Heart left ventricle (tissue), 16 donors: ENCODE data around the gene KCNA1. TPM values are rescaled to one million over a fixed set of nuclear protein-coding genes. Genes with fewer than 3 reads are reported as not detected.

Source experiments
- ATAC-seq, 4 donors: fragments of 200-7000 bp; cut with Tn5 transposase; one replicate each; pipeline ENCODE4 v1.9.1; 2020 to 2022; ENCODE audit warnings: moderate library complexity in 4 of 4, mild to moderate bottlenecking in 3 of 4, moderate number of reproducible peaks in 1 of 4
- DNase-seq, 5 donors: peaks; one replicate each; pipeline ENCODE4 v3.0.0-alpha.2; 2020
- H3K27ac ChIP-seq, 12 donors: fragments of 200-600 bp; sonication (generic) in 4 of 12; one replicate each; pipeline versions ENCODE4 v1.5.0 to v1.8.0; 2016 to 2022; ENCODE audit warnings: mild to moderate bottlenecking in 2 of 12
- H3K27me3 ChIP-seq, 9 donors: fragments of 200-600 bp; sonication (generic) in 2 of 9; one replicate each; pipeline versions ENCODE4 v1.5.1 to v1.8.0; 2016 to 2022; ENCODE audit warnings: mild to moderate bottlenecking in 3 of 9
- H3K36me3 ChIP-seq, 9 donors: fragments of 200-600 bp; sonication (generic) in 2 of 9; one replicate each; pipeline versions ENCODE4 v1.5.0 to v1.8.0; 2018 to 2022; ENCODE audit warnings: mild to moderate bottlenecking in 2 of 9
- H3K4me1 ChIP-seq, 12 donors: fragments of 200-600 bp; sonication (generic) in 4 of 12; one replicate each; pipeline versions ENCODE4 v1.5.0 to v1.8.0; 2016 to 2022; ENCODE audit warnings: mild to moderate bottlenecking in 3 of 12
- H3K4me3 ChIP-seq, 12 donors: fragments of 200-600 bp; sonication (generic) in 4 of 12; one replicate each; pipeline versions ENCODE4 v1.5.0 to v1.8.0; 2017 to 2022; ENCODE audit warnings: mild to moderate bottlenecking in 9 of 12, moderate library complexity in 4 of 12
- H3K9me3 ChIP-seq, 12 donors: fragments of 200-600 bp; sonication (generic) in 4 of 12; one replicate each; pipeline versions ENCODE4 v1.5.0 to v1.8.0; 2016 to 2022; ENCODE audit warnings: mild to moderate bottlenecking in 1 of 12
- POLR2A ChIP-seq, 2 donors: fragments of 450-650 bp; IDR thresholded peaks; one replicate each; pipeline ENCODE4 v1.6.1; 2017; ENCODE audit warnings: antibody characterized with exemption in 2 of 2, mild to moderate bottlenecking in 2 of 2, moderate library complexity in 2 of 2
- WGBS, 4 donors: extraction: QIAGEN DNeasy Blood & Tissue Kit in 2 of 4; methylation state at CpG; one replicate each; pipeline versions ENCODE4 v1.1.5 to v1.1.7; 2013 to 2018; 5-methylcytosine and 5-hydroxymethylcytosine counted together
- intact Hi-C, 10 donors: fragments of 100-400 bp; cut with DNase I; formaldehyde crosslinking; loops; one replicate each; pipeline versions ENCODE4 v1.11.1 to v1.14.2; 2022
- polyA plus RNA-seq, 2 donors: library from polyadenylated mRNA; stranded (reverse); fragments of 200-250 nt; gene quantifications; one replicate each; pipeline ENCODE4 v1.2.3, GENCODE V29; 2013
- total RNA-seq, 9 donors: library from RNA; depleted of rRNA in 2 of 9; stranded (reverse); fragments of >200 nt in 2 of 9; fragmentation: NEBNext Ultra II Directional in 3 of 9; extraction: Animal tissue kit (Norgen Biotek cat#: 25700) in 3 of 9; gene quantifications; one replicate each; pipeline versions ENCODE4 v1.1.0 to v1.2.4, GENCODE V29; 2016 to 2023
- TF ChIP-seq, protein P1 (sequence below), 12 donors: fragments of 200-600 bp; sonication (generic) in 4 of 12; IDR thresholded peaks; one replicate each; pipeline versions ENCODE4 v1.5.0 to v1.8.0; 2018 to 2022; ENCODE audit warnings: antibody characterized with exemption in 12 of 12, mild to moderate bottlenecking in 5 of 12
- donor health status: ischemic (EF 13 %, LVEDD 7.1; RV severe dilation, severe dysfunction).
- donor health status: healthy with polysubstance abuse.
- donor health status: DM: no; HTN: yes; CAD: no.
- donor health status: DM: no; HTN: no; CAD: no.
- donor health status: ischemic (EF 25% LVEDD 6.9; RV normal size, moderate dysfunction).
- donor health status: ischemic (EF 25% LVEDD 5.7; RV mildly dilated, moderate dysfunction).
- donor health status: healthy.
- donor health status: DM: yes; HTN: yes; CAD: no.
- donor health status: ischemic (EF 35%, LVEDD 5.7; RV mildly dilated, moderate dysfunction).
- donor health status: nonischemic (EF 11% LVEDD 7.7; RV severe dilation, severe dysfunction).
- donor health status: DM: yes; HTN: yes; CAD: no.
- donor health status: PGD.
- donor health status: ischemic (EF 29% LVEDD 5.4; RV normal size, mild dysfunction).
- donor health status: nonischemic (EF 23%, LVEDD 6.1; RV moderate dilation, normal function).

Gene KCNA1
- total and polyA plus RNA-seq, 11 donors, result 0.04 to 0.34 TPM; not detected in 9

GRCh38 chr12:4865246-4865645 is 44.5 kb upstream of the KCNA1 start:
- no peak for TF ChIP-seq POLR2A (IDR thresholded peaks at IDR 0.05)
- TF ChIP-seq, protein P1, sequence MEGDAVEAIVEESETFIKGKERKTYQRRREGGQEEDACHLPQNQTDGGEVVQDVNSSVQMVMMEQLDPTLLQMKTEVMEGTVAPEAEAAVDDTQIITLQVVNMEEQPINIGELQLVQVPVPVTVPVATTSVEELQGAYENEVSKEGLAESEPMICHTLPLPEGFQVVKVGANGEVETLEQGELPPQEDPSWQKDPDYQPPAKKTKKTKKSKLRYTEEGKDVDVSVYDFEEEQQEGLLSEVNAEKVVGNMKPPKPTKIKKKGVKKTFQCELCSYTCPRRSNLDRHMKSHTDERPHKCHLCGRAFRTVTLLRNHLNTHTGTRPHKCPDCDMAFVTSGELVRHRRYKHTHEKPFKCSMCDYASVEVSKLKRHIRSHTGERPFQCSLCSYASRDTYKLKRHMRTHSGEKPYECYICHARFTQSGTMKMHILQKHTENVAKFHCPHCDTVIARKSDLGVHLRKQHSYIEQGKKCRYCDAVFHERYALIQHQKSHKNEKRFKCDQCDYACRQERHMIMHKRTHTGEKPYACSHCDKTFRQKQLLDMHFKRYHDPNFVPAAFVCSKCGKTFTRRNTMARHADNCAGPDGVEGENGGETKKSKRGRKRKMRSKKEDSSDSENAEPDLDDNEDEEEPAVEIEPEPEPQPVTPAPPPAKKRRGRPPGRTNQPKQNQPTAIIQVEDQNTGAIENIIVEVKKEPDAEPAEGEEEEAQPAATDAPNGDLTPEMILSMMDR (IDR thresholded peaks at IDR 0.05), result no peak
- intact Hi-C loops, result no loop called here
- no peak overlapping the region for H3K4me3 ChIP-seq
- no peaks in the 10 kb centered on the region for H3K36me3 ChIP-seq
- H3K27me3 ChIP-seq, result peaks cover 0 to 48% (median 4%) of the 10 kb centered on the region in 9 donors
- 70 to 82% (median 75%) methylated on average over 5 of the region's 5 CpGs for WGBS, 4 donors
- DNase-seq, result no peak
- H3K9me3 ChIP-seq, result no peaks in the 10 kb centered on the region
- no peak overlapping the region for H3K27ac ChIP-seq
- H3K4me1 ChIP-seq, result peaks cover 0 to 9% (median under 1%) of the 10 kb centered on the region in 12 donors
- no peak for ATAC-seq

DNA sequence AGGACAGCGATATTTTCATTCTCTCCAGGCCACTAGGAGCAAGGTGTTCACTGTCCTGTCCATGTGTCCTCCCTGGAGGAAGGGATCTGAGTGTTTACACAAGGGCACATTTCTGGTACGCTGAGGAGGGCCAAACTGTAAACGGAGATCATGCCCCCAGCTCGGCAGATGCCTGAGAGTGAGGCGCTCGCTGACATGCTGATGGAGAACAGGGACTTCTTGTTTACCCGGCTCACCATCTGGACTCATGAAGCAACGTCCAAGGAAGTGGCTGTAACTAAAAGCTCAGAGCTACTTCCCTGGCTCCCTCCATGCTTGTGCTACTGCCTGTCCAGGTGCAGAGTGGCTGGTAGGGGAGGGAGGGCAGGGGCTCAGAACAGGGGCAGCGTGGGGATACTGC is 43.4 kb upstream of the KCNA1 start:
- no peaks in the 10 kb centered on the region for H3K4me1 ChIP-seq
- no peak overlapping the region for H3K4me3 ChIP-seq
- peaks cover 0 to 51% (median 4%) of the 10 kb centered on the region in 9 donors for H3K27me3 ChIP-seq
- H3K27ac ChIP-seq, result peak overlapping the region in 1 of 12 donors; percentile 39
- ATAC-seq, result no peak
- 33 to 45% (median 37%) methylated on average over 9 of the region's 9 CpGs for WGBS, 4 donors
- H3K36me3 ChIP-seq, result no peaks in the 10 kb centered on the region
- intact Hi-C loops, result no loop called here
- no peak for DNase-seq
- TF ChIP-seq POLR2A (IDR thresholded peaks at IDR 0.05), result no peak
- no peaks in the 10 kb centered on the region for H3K9me3 ChIP-seq

DNA sequence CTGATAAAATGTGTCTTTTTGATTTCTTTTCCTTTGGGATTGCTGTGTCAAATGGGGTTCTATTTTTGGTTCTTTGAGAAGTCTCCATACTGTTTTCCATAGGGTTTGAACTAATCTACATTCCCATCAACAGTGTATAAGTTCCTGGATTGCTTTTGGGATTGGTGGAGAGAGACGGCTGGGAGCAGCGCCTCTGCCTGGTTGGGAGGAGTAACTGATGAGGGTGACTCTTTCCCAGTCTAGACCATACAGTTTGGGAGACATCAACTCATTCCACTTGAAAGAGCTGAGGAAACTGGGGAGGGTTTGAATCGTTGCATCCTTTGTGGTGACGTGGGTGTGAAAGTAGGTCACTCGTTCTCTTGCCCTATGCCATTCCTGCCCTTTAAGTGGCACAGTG is 42.3 kb upstream of the KCNA1 start:
- 87 to 92% (median 90%) methylated on average over 5 of the region's 5 CpGs for WGBS, 4 donors
- H3K4me3 ChIP-seq, result no peak overlapping the region
- H3K9me3 ChIP-seq, result no peaks in the 10 kb centered on the region
- DNase-seq (no peak), ATAC-seq (no peak)
- H3K36me3 ChIP-seq, result no peaks in the 10 kb centered on the region
- peaks cover 0 to 56% (median 4%) of the 10 kb centered on the region in 9 donors for H3K27me3 ChIP-seq
- H3K27ac ChIP-seq, result no peak overlapping the region
- no peaks in the 10 kb centered on the region for H3K4me1 ChIP-seq
- TF ChIP-seq, protein P1 (IDR thresholded peaks at IDR 0.05), result no peak
- TF ChIP-seq POLR2A (IDR thresholded peaks at IDR 0.05), result no peak
- intact Hi-C loops, result no loop called here

DNA sequence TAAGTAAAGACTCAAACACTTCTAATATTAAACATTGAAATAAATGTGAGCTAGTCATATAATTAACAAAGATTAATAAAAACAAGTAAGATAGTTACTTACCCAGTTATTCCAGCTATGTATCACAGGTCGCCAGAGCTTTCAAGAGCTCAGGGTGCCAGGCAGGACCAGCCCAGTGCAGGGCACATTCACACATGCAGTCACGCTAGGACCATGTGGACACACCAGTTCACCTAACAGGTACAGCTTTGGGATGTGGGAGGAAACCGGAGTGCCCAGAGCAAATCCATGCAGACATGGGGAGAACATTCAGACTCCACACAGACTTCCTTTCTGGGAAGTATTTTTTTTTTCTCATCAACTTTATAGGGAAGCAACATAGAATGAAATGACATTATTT is 39.3 kb upstream of the KCNA1 start:
- H3K27me3 ChIP-seq, result peaks cover 0 to 56% (median 4%) of the 10 kb centered on the region in 9 donors
- intact Hi-C loops, result no loop called here
- 75 to 86% (median 85%) methylated on average over 3 of the region's 3 CpGs for WGBS, 4 donors
- no peaks in the 10 kb centered on the region for H3K4me1 ChIP-seq
- H3K27ac ChIP-seq, result no peak overlapping the region
- no peak for DNase-seq
- TF ChIP-seq, protein P1 (IDR thresholded peaks at IDR 0.05), result no peak
- no peak for TF ChIP-seq POLR2A (IDR thresholded peaks at IDR 0.05)
- H3K9me3 ChIP-seq, result no peaks in the 10 kb centered on the region
- H3K4me3 ChIP-seq, result no peak overlapping the region
- H3K36me3 ChIP-seq, result no peaks in the 10 kb centered on the region
- no peak for ATAC-seq

GRCh38 chr12:4871514-4871913 is 38.2 kb upstream of the KCNA1 start:
- H3K36me3 ChIP-seq, result no peaks in the 10 kb centered on the region
- 82 to 88% (median 84%) methylated on average over 9 of the region's 9 CpGs for WGBS, 4 donors
- peaks cover 0 to 47% (median 4%) of the 10 kb centered on the region in 9 donors for H3K27me3 ChIP-seq
- intact Hi-C loops, result no loop called here
- no peaks in the 10 kb centered on the region for H3K4me1 ChIP-seq
- DNase-seq, result no peak
- no peaks in the 10 kb centered on the region for H3K9me3 ChIP-seq
- TF ChIP-seq, protein P1 (IDR thresholded peaks at IDR 0.05), result no peak
- TF ChIP-seq POLR2A (IDR thresholded peaks at IDR 0.05), result no peak
- no peak overlapping the region for H3K4me3 ChIP-seq
- ATAC-seq, result no peak
- no peak overlapping the region for H3K27ac ChIP-seq
